GM12878 (cell line): ENCODE data around the gene CFAP107. TPM values are rescaled to one million over a fixed set of nuclear protein-coding genes. Genes with fewer than 3 reads are reported as not detected.

ENCODE experiments used
- ATAC-seq: fragments of 200-7000 bp; cut with Tn5 transposase; 3 replicates; pipeline ENCODE4 v1.9.1; 2020; ENCODE audit warnings: mild to moderate bottlenecking, moderate library complexity
- BruUV-seq: library from RNA; stranded (reverse); fragments of 400-500 nt; replicated peaks from 2 replicates; lab custom pipeline; 2021; lab: Mats Ljungman, UMichigan
- CTCF ChIA-PET: fragments of 300-600 bp; sonication (Branson Sonifier 250); formaldehyde crosslinking; extraction: SDS; loops from one replicate; lab custom pipeline; 2021; ENCODE audit warnings: inconsistent platforms; lab: Yijun Ruan, JAX
- POLR2A ChIA-PET: fragments of 350-600 bp; formaldehyde crosslinking; extraction: SDS; loops from one replicate; lab custom pipeline; 2021; ENCODE audit warnings: inconsistent platforms; lab: Charles Lee
- RAD21 ChIA-PET: fragments of 300-600 bp; sonication (Branson Sonifier 250); formaldehyde crosslinking; loops from one replicate; lab custom pipeline; 2023; ENCODE audit warnings: antibody characterized with exemption; ENCODE audit not compliant: unreplicated experiment; lab: Charles Lee
- SMC1A ChIA-PET: fragments of 300-600 bp; sonication (Branson Sonifier 250); formaldehyde crosslinking; loops from one replicate; lab custom pipeline; 2023; ENCODE audit not compliant: unreplicated experiment, uncharacterized antibody; lab: Charles Lee
- DNase-seq: peaks from one replicate; pipeline ENCODE4 v3.0.0-alpha.2; 2011; ENCODE audit warnings: low read depth, low spot score
- FAIRE-seq: peaks from 3 replicates; lab custom pipeline; 2011; peaks lifted over from hg19 to GRCh38; lab: Jason Lieb, UNC
- H2AFZ ChIP-seq: 2 replicates; pipeline ENCODE4 v1.6.0; 2011; ENCODE audit warnings: low read depth, low read length, control low read depth; ENCODE audit not compliant: control insufficient read depth
- H3K27ac ChIP-seq: 2 replicates; pipeline ENCODE4 v1.5.1; 2011; ENCODE audit warnings: control low read depth; ENCODE audit not compliant: control insufficient read depth, insufficient read depth
- H3K27me3 ChIP-seq, 2 experiments: replicated peaks in 1 of 2; 2 replicates each; pipeline versions ENCODE4 v1.6.0 to v1.6.1; 2011; ENCODE audit warnings: low read length in 1 of 2; ENCODE audit not compliant: control insufficient read depth in 2 of 2, insufficient read depth in 2 of 2
- H3K36me3 ChIP-seq, 2 experiments: 2 replicates each; pipeline ENCODE4 v1.5.1; 2011; ENCODE audit warnings: low read length in 1 of 2; ENCODE audit not compliant: control insufficient read depth in 2 of 2, insufficient read depth in 2 of 2
- H3K4me1 ChIP-seq: 2 replicates; pipeline ENCODE4 v1.6.1; 2011; ENCODE audit warnings: mild to moderate bottlenecking, low read length, moderate library complexity, mixed read lengths; ENCODE audit not compliant: control insufficient read depth, insufficient read depth
- H3K4me2 ChIP-seq: 2 replicates; pipeline ENCODE4 v1.6.0; 2011; ENCODE audit warnings: control low read depth; ENCODE audit not compliant: control insufficient read depth, insufficient read depth
- H3K4me3 ChIP-seq: fragments of 200-600 bp; sonication (generic); 2 replicates; pipeline ENCODE4 v1.5.1; 2016
- H3K79me2 ChIP-seq: 2 replicates; pipeline ENCODE4 v1.6.0; 2011; ENCODE audit warnings: low read length; ENCODE audit not compliant: control insufficient read depth, insufficient read depth
- H3K9ac ChIP-seq: 2 replicates; pipeline ENCODE4 v1.8.0; 2011; ENCODE audit warnings: low read length, control low read depth, mixed read lengths; ENCODE audit not compliant: control insufficient read depth, insufficient read depth
- H3K9me3 ChIP-seq: replicated peaks from 3 replicates; pipeline ENCODE4 v1.5.1; 2011; ENCODE audit warnings: mild to moderate bottlenecking, low read length; ENCODE audit not compliant: control insufficient read depth, insufficient read depth
- H4K20me1 ChIP-seq: 2 replicates; pipeline ENCODE4 v1.6.0; 2011; ENCODE audit not compliant: control insufficient read depth, insufficient read depth
- ESRRA ChIP-seq: IDR thresholded peaks from 2 replicates; pipeline ENCODE4 v1.6.1; 2012; ENCODE audit warnings: mild to moderate bottlenecking, low read length, improper control_type of control experiment
- GATAD2B ChIP-seq: fragments of 450-650 bp; conservative IDR thresholded peaks from 2 replicates; pipeline ENCODE4 v1.6.1; 2017; ENCODE audit warnings: low read depth, mild to moderate bottlenecking, moderate library complexity
- MTA2 ChIP-seq: fragments of 450-650 bp; IDR thresholded peaks from 2 replicates; pipeline ENCODE4 v1.6.1; 2016; ENCODE audit warnings: low read depth, mild to moderate bottlenecking, moderate library complexity
- MTA3 ChIP-seq: IDR thresholded peaks from 2 replicates; pipeline ENCODE4 v1.6.1; 2012; ENCODE audit warnings: low read length, inconsistent platforms, borderline replicate concordance
- POLR2A ChIP-seq: IDR thresholded peaks from 2 replicates; pipeline ENCODE4 v1.6.1; 2011; ENCODE audit warnings: low read depth, mild to moderate bottlenecking, low read length
- RBBP5 ChIP-seq: fragments of 200-600 bp; sonication (generic); conservative IDR thresholded peaks from 2 replicates; pipeline ENCODE4 v1.6.1; 2016
- SMAD1 ChIP-seq: fragments of 450-650 bp; IDR thresholded peaks from 2 replicates; pipeline ENCODE4 v1.6.1; 2018; ENCODE audit warnings: mild to moderate bottlenecking, low read depth; ENCODE audit not compliant: partially characterized antibody
- TCF3 ChIP-seq: IDR thresholded peaks from 2 replicates; pipeline ENCODE4 v1.6.1; 2012; ENCODE audit warnings: low read depth, mild to moderate bottlenecking, low read length, borderline replicate concordance; ENCODE audit not compliant: insufficient read depth
- ZNF207 ChIP-seq: fragments of 450-650 bp; IDR thresholded peaks from 2 replicates; pipeline ENCODE4 v1.6.1; 2014; ENCODE audit warnings: antibody characterized with exemption, mild to moderate bottlenecking, borderline replicate concordance
- ZNF274 ChIP-seq: IDR thresholded peaks from one replicate; pipeline ENCODE4 v1.8.0; 2011; ENCODE audit not compliant: insufficient read length, insufficient read depth
- ZNF384 ChIP-seq: IDR thresholded peaks from 2 replicates; pipeline ENCODE4 v1.6.1; 2012; ENCODE audit warnings: low read depth, mild to moderate bottlenecking, low read length, improper control_type of control experiment, borderline replicate concordance
- WGBS: methylation state at CpG from one replicate; pipeline ENCODE4 v1.1.6; 2016; ENCODE audit warnings: low lambda C conversion rate; ENCODE audit not compliant: insufficient replicate concordance, insufficient coverage; ENCODE audit errors: missing lambda C conversion rate; 5-methylcytosine and 5-hydroxymethylcytosine counted together
- in situ Hi-C: fragments of 300-500 bp; cut with MboI; formaldehyde crosslinking; loops from 9 replicates; pipeline ENCODE4 v1.14.3; 2018; ENCODE audit warnings: mixed read lengths
- intact Hi-C: fragments of 100-400 bp; cut with micrococcal nuclease; formaldehyde crosslinking; loops from one replicate; pipeline ENCODE4 v1.14.2; 2022; ENCODE audit not compliant: unreplicated experiment
- polyA plus RNA-seq, 11 experiments: library from polyadenylated mRNA; depleted of rRNA in 4 of 11; unstranded in 6 of 11; stranded (reverse) in 5 of 11; fragments of >200 nt; fragmentation: Nextera tagmentation in 4 of 11; fragmentation: Illumina TruSeq in 1 of 11; extraction: Ambion mirVana in 4 of 11; extraction: Trizol in 1 of 11; gene quantifications; 1 replicate in 1 of 11; 2 replicates in 10 of 11; pipeline versions ENCODE4 v1.2.1 to v1.2.3, GENCODE V29; 2011 to 2016; ENCODE audit warnings: inconsistent platforms in 2 of 11, missing spikeins in 2 of 11, low read depth in 1 of 11
- total RNA-seq, 4 experiments: library from RNA; depleted of rRNA in 3 of 4; stranded (reverse); fragments of >200 nt in 3 of 4; fragmentation: Illumina TruSeq in 1 of 4; extraction: Trizol in 1 of 4; gene quantifications; 2 replicates each; pipeline versions ENCODE4 v1.2.1 to v1.2.3, GENCODE V29; 2013 to 2021
- TF ChIP-seq, protein P1 (sequence below): fragments of 450-650 bp; IDR thresholded peaks from 2 replicates; pipeline ENCODE4 v1.6.1; 2017; ENCODE audit warnings: borderline replicate concordance
- TF ChIP-seq, protein P2 (sequence below): fragments of 450-650 bp; IDR thresholded peaks from 2 replicates; pipeline ENCODE4 v1.6.1; 2017; ENCODE audit warnings: mild to moderate bottlenecking, moderate library complexity
- TF ChIP-seq, protein P3 (sequence below): IDR thresholded peaks from 2 replicates; pipeline ENCODE4 v1.6.1; 2011; ENCODE audit warnings: borderline replicate concordance, low read depth, mild to moderate bottlenecking, moderate library complexity, mixed read lengths, low read length; ENCODE audit not compliant: insufficient read depth; ENCODE audit errors: extremely low read length
- TF ChIP-seq, protein P4 (sequence below), 3 experiments: IDR thresholded peaks in 2 of 3; conservative IDR thresholded peaks in 1 of 3; 2 replicates each; pipeline ENCODE4 v1.5.1; 2011; ENCODE audit warnings: low read depth in 3 of 3, low read length in 3 of 3, mild to moderate bottlenecking in 3 of 3, control low read depth in 2 of 3, moderate library complexity in 2 of 3, inconsistent platforms in 1 of 3, mixed read lengths in 1 of 3; ENCODE audit not compliant: control insufficient read depth in 2 of 3, insufficient read depth in 1 of 3; ENCODE audit errors: extremely low read depth in 1 of 3

CFAP107 gene
- total and polyA plus RNA-seq, 10 of the 15 experiments (the other 5 are each of a cell fraction or from before 2014, with no cell fraction given): not detected

DNA sequence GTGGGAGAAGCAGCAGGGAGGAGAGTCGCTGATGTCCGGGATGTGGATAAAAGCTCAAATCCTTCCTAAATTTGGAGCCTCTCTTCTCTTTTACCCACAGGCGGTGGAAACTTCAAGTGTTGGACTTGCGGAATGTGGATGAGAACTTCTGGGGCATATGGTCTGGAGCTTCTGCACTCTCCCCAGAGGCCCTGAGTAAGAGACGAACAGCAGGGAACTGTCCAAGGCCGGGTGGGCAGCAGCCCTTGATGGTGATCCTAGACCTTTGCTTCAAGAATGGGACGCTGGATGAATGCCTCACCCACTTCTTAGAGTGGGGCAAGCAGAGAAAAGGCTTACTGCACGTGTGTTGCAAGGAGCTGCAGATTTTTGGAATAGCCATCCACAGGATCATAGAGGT, 29.4 kb downstream of the CFAP107 start (continued):
- TF ChIP-seq, protein P1, sequence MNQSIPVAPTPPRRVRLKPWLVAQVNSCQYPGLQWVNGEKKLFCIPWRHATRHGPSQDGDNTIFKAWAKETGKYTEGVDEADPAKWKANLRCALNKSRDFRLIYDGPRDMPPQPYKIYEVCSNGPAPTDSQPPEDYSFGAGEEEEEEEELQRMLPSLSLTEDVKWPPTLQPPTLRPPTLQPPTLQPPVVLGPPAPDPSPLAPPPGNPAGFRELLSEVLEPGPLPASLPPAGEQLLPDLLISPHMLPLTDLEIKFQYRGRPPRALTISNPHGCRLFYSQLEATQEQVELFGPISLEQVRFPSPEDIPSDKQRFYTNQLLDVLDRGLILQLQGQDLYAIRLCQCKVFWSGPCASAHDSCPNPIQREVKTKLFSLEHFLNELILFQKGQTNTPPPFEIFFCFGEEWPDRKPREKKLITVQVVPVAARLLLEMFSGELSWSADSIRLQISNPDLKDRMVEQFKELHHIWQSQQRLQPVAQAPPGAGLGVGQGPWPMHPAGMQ: no peak
- TF ChIP-seq RBBP5 (no peak), ZNF384 (no peak), TCF3 (no peak), ZNF207 (no peak)
- TF ChIP-seq, all 136 proteins: peak for 0

DNA sequence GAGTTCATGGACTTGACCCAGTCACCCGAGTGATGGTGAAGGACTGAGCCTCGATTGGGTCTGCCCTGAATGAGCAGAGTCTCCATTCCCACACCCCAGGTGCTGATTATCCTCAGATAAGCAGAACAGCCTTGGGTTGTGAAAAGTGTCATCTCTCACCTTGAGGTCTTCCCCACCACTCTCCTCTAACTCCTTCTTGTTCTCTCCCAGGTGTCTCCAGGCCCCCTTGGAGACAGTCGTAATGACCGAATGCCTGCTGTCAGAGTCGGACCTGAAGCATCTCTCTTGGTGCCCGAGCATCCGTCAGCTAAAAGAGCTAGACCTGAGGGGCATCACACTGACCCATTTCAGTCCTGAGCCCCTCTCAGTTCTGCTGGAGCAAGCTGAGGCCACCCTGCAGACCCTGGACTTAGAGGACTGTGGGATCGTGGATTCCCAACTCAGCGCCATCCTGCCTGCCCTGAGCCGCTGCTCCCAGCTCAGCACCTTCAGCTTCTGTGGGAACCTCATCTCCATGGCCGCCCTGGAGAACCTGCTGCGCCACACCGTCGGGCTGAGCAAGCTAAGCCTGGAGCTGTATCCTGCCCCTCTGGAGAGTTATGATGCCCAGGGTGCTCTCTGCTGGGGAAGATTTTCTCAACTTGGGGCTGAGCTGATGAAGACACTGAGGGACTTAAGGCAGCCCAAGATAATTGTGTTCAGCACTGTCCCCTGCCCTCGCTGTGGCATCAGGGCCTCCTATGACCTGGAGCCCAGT, 31.0 kb downstream of the CFAP107 start:
- SMC1A ChIA-PET: no interaction called here
- RAD21 ChIA-PET: no interaction called here
- 45% methylated on average over 15 of the region's 15 CpGs for WGBS
- no peak for DNase-seq
- Histone ChIP-seq H3K4me3 (no peak overlapping the region), H4K20me1 (no peaks in the 10 kb centered on the region), H3K9ac (no peak overlapping the region), H3K9me3 (no peaks in the 10 kb centered on the region), H2AFZ (no peak overlapping the region), H3K79me2 (no peaks in the 10 kb centered on the region), H3K4me2 (no peak overlapping the region), H3K27ac (no peak overlapping the region), H3K36me3 (no peaks in the 10 kb centered on the region), H3K27me3 (no peaks in the 10 kb centered on the region; a peak in 1 of 4 replicates), H3K4me1 (no peaks in the 10 kb centered on the region)
- in situ Hi-C loops: no loop called here
- intact Hi-C loops: no loop called here
- no peak for ATAC-seq
- CTCF ChIA-PET: no interaction called here
- POLR2A ChIA-PET: no interaction called here
- no TSS peak for BruUV-seq
- no peak for FAIRE-seq
- TF ChIP-seq MTA3 (no peak), SMAD1 (no peak), MTA2 (no peak), RBBP5 (no peak), POLR2A (no peak), GATAD2B (no peak), ESRRA (no peak), ZNF274 (no peak)
- TF ChIP-seq, protein P2, sequence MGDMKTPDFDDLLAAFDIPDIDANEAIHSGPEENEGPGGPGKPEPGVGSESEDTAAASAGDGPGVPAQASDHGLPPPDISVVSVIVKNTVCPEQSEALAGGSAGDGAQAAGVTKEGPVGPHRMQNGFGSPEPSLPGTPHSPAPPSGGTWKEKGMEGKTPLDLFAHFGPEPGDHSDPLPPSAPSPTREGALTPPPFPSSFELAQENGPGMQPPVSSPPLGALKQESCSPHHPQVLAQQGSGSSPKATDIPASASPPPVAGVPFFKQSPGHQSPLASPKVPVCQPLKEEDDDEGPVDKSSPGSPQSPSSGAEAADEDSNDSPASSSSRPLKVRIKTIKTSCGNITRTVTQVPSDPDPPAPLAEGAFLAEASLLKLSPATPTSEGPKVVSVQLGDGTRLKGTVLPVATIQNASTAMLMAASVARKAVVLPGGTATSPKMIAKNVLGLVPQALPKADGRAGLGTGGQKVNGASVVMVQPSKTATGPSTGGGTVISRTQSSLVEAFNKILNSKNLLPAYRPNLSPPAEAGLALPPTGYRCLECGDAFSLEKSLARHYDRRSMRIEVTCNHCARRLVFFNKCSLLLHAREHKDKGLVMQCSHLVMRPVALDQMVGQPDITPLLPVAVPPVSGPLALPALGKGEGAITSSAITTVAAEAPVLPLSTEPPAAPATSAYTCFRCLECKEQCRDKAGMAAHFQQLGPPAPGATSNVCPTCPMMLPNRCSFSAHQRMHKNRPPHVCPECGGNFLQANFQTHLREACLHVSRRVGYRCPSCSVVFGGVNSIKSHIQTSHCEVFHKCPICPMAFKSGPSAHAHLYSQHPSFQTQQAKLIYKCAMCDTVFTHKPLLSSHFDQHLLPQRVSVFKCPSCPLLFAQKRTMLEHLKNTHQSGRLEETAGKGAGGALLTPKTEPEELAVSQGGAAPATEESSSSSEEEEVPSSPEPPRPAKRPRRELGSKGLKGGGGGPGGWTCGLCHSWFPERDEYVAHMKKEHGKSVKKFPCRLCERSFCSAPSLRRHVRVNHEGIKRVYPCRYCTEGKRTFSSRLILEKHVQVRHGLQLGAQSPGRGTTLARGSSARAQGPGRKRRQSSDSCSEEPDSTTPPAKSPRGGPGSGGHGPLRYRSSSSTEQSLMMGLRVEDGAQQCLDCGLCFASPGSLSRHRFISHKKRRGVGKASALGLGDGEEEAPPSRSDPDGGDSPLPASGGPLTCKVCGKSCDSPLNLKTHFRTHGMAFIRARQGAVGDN: no peak
- TF ChIP-seq, protein P3, sequence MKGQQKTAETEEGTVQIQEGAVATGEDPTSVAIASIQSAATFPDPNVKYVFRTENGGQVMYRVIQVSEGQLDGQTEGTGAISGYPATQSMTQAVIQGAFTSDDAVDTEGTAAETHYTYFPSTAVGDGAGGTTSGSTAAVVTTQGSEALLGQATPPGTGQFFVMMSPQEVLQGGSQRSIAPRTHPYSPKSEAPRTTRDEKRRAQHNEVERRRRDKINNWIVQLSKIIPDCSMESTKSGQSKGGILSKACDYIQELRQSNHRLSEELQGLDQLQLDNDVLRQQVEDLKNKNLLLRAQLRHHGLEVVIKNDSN: no peak
- TF ChIP-seq, protein P4, sequence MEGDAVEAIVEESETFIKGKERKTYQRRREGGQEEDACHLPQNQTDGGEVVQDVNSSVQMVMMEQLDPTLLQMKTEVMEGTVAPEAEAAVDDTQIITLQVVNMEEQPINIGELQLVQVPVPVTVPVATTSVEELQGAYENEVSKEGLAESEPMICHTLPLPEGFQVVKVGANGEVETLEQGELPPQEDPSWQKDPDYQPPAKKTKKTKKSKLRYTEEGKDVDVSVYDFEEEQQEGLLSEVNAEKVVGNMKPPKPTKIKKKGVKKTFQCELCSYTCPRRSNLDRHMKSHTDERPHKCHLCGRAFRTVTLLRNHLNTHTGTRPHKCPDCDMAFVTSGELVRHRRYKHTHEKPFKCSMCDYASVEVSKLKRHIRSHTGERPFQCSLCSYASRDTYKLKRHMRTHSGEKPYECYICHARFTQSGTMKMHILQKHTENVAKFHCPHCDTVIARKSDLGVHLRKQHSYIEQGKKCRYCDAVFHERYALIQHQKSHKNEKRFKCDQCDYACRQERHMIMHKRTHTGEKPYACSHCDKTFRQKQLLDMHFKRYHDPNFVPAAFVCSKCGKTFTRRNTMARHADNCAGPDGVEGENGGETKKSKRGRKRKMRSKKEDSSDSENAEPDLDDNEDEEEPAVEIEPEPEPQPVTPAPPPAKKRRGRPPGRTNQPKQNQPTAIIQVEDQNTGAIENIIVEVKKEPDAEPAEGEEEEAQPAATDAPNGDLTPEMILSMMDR (IDR thresholded peaks at IDR 0.05 in 2 of 3, conservative IDR thresholded peaks at IDR 0.05 in 1 of 3; ENCODE audit: control insufficient read depth in 2 of 3, extremely low read depth in 1 of 3, insufficient read depth in 1 of 3, low read depth in 3 of 3, low read length in 3 of 3): no peak
